ENCODE data around the gene INPP5F.

The INPP5F gene

GRCh38 chr10:119725517-119725827 lies 378 bp upstream of the INPP5F start:
- no peaks in the 10 kb centered on the region for H3K9me3 ChIP-seq (ENCODE audit: control insufficient read depth in 5 of 5, low read length in 5 of 5)
- peaks cover 4 to 28% (median 27%) of the 10 kb centered on the region in 5 donors for H3K4me1 ChIP-seq (ENCODE audit: control insufficient read depth in 5 of 5, insufficient read depth in 5 of 5, low read length in 5 of 5)
- peak overlapping the region; percentile 81 for H3K27ac ChIP-seq (ENCODE audit: low read depth, low read length)
- no peaks in the 10 kb centered on the region for H3K36me3 ChIP-seq (ENCODE audit: control insufficient read depth in 5 of 5, insufficient read depth in 5 of 5, low read length in 5 of 5)
- H3K4me3 ChIP-seq (ENCODE audit: low read depth in 1 of 5, low read length in 5 of 5) = peak overlapping the region; percentile 65 to 84 (median 81)
- peak overlapping the region; percentile 81 to 93 (median 84) for H3K9ac ChIP-seq (ENCODE audit: low read length in 5 of 5)
- no peaks in the 10 kb centered on the region for H3K27me3 ChIP-seq (ENCODE audit: control insufficient read depth in 5 of 5, insufficient read depth in 4 of 5, low read length in 5 of 5)

DNA sequence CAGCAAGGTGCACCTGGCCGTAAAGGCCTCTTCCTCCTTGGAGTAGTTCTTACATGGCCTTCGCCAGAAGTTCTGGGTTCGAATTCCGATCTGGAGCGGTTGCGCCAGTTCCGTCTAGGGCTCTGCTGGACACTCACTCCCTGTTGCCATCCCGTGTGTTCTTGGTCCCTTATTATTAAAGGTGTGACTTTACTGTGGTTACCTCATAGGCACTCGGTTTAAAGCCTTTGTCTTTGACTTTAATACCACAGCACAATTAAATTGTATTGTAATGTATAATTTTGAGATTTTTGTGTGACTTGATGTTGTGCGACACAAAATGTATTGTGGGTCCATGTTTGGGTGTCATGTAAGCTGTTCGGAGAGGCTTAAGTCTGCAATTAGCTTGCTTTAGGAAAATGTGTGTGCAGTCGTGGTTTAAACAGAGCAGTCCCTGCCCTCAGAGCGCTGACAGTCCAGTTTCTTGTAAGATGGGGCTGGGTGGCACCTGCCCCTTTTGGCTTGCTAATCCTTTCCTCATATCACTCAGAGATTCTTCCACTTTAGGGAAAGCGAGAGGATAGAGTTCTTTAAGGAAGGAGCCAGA lies 919 bp downstream of the INPP5F start:
- Histone ChIP-seq H3K4me1 (ENCODE audit: control insufficient read depth in 5 of 5, insufficient read depth in 5 of 5, low read length in 5 of 5) (peaks cover 4 to 28% (median 27%) of the 10 kb centered on the region in 5 donors), H3K9ac (ENCODE audit: low read length in 5 of 5) (peak overlapping the region; percentile 69 to 94 (median 79)), H3K4me3 (ENCODE audit: low read depth in 1 of 5, low read length in 5 of 5) (peak overlapping the region; percentile 64 to 84 (median 78)), H3K9me3 (ENCODE audit: control insufficient read depth in 5 of 5, low read length in 5 of 5) (no peaks in the 10 kb centered on the region), H3K27me3 (ENCODE audit: control insufficient read depth in 5 of 5, insufficient read depth in 4 of 5, low read length in 5 of 5) (no peaks in the 10 kb centered on the region), H3K27ac (ENCODE audit: low read depth, low read length) (peak overlapping the region; percentile 63), H3K36me3 (ENCODE audit: control insufficient read depth in 5 of 5, insufficient read depth in 5 of 5, low read length in 5 of 5) (no peaks in the 10 kb centered on the region)

- no peaks in the 10 kb centered on the region for H3K9me3 ChIP-seq (ENCODE audit: control insufficient read depth in 5 of 5, low read length in 5 of 5)
- peak overlapping the region in 1 of 5 donors; percentile 47 for H3K9ac ChIP-seq (ENCODE audit: low read length in 5 of 5)
- H3K36me3 ChIP-seq (ENCODE audit: control insufficient read depth in 5 of 5, insufficient read depth in 5 of 5, low read length in 5 of 5) = no peaks in the 10 kb centered on the region
- H3K27ac ChIP-seq (ENCODE audit: low read depth, low read length) = peak overlapping the region; percentile 63
- H3K27me3 ChIP-seq (ENCODE audit: control insufficient read depth in 5 of 5, insufficient read depth in 4 of 5, low read length in 5 of 5) = no peaks in the 10 kb centered on the region
- H3K4me1 ChIP-seq (ENCODE audit: control insufficient read depth in 5 of 5, insufficient read depth in 5 of 5, low read length in 5 of 5) = peaks cover 4 to 28% (median 27%) of the 10 kb centered on the region in 5 donors
- no peak overlapping the region for H3K4me3 ChIP-seq (ENCODE audit: low read depth in 1 of 5, low read length in 5 of 5)
These were observed 2.4 kb downstream of the INPP5F start for GRCh38 chr10:119728172-119728800.

DNA sequence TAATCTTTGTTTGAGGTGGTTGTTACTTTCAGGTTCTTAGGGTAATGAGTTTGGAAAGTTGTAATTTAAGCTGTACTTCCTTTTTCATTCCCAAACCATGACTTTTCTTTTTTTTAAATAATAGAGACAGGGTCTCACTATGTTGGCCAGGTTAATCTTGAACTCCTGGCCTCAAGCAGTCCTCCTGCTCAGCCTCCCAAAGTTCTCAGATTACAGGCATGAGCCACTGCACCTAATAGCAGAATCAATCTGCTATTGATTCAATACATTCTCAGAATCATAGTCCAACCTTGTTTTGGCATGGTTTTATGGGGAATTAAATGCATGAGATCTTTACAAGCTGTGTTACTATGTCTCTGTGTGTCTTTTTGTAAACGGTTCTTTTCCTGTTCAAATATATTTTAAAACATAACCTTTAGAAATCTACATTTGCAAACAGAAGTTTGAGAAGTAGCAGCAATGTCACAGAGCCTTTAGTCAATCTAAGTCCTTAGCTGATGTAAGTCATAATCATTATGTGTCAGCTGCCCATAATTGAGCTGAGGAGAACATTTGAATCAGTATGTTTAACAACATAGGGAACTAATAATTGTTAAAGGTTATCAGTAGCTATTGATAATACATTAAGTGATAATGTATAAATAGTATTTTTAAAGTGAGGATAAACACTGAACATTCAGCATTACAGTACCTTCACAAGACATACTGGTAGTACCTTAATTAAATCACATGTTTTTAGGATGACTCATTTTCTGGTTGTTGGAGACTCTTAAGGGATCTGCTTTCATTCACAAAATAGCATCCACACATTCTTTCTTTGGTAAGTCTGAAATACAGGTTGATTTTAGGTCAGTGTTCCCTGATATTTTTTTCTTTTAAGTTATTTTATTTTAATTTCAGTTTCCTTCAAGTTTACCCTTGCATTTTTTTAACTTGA lies 8.8 kb downstream of the INPP5F start:
- Histone ChIP-seq H3K9ac (ENCODE audit: low read length in 5 of 5) (no peak overlapping the region), H3K4me3 (ENCODE audit: low read depth in 1 of 5, low read length in 5 of 5) (no peak overlapping the region), H3K4me1 (ENCODE audit: control insufficient read depth in 5 of 5, insufficient read depth in 5 of 5, low read length in 5 of 5) (peaks cover 0 to 11% (median 7%) of the 10 kb centered on the region in 5 donors)

DNA sequence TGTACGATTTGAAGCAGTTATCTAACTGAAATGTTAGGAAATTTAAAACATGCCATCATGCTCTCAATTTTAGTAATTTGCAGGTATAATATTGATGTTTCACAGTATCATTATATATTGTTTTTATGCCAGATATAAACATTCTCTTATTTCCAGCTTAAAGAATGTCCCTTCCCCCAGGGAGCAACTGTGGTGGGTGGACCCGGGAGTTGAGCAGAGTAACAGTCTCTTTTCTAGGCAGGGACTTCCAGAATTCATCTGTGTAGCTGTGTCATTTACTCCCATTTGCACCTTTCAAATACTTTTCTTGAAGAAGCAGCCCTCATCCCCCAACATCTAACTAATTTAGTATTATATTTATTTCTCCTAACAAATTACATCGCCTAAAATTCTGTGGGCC lies 9.6 kb downstream of the INPP5F start:
- no peak overlapping the region for H3K9ac ChIP-seq (ENCODE audit: low read length in 5 of 5)
- H3K27me3 ChIP-seq (ENCODE audit: control insufficient read depth in 5 of 5, insufficient read depth in 4 of 5, low read length in 5 of 5) = no peaks in the 10 kb centered on the region
- no peaks in the 10 kb centered on the region for H3K36me3 ChIP-seq (ENCODE audit: control insufficient read depth in 5 of 5, insufficient read depth in 5 of 5, low read length in 5 of 5)
- H3K4me3 ChIP-seq (ENCODE audit: low read depth in 1 of 5, low read length in 5 of 5) = no peak overlapping the region
- H3K27ac ChIP-seq (ENCODE audit: low read depth, low read length) = no peak overlapping the region
- peaks cover 0 to 11% (median 7%) of the 10 kb centered on the region in 5 donors for H3K4me1 ChIP-seq (ENCODE audit: control insufficient read depth in 5 of 5, insufficient read depth in 5 of 5, low read length in 5 of 5)
- no peaks in the 10 kb centered on the region for H3K9me3 ChIP-seq (ENCODE audit: control insufficient read depth in 5 of 5, low read length in 5 of 5)

More for the DNA sequence above, 8.8 kb downstream of the INPP5F start:
- H3K27me3 ChIP-seq (ENCODE audit: control insufficient read depth in 5 of 5, insufficient read depth in 4 of 5, low read length in 5 of 5) = no peaks in the 10 kb centered on the region
- H3K27ac ChIP-seq (ENCODE audit: low read depth, low read length) = no peak overlapping the region
- H3K9me3 ChIP-seq (ENCODE audit: control insufficient read depth in 5 of 5, low read length in 5 of 5) = no peaks in the 10 kb centered on the region
- no peaks in the 10 kb centered on the region for H3K36me3 ChIP-seq (ENCODE audit: control insufficient read depth in 5 of 5, insufficient read depth in 5 of 5, low read length in 5 of 5)

GRCh38 chr10:119736220-119736619 lies 10.4 kb downstream of the INPP5F start:
- H3K9ac ChIP-seq (ENCODE audit: low read length in 5 of 5) = no peak overlapping the region
- H3K27me3 ChIP-seq (ENCODE audit: control insufficient read depth in 5 of 5, insufficient read depth in 4 of 5, low read length in 5 of 5) = no peaks in the 10 kb centered on the region
- H3K4me1 ChIP-seq (ENCODE audit: control insufficient read depth in 5 of 5, insufficient read depth in 5 of 5, low read length in 5 of 5) = peaks cover 0 to 11% (median 7%) of the 10 kb centered on the region in 5 donors
- no peak overlapping the region for H3K27ac ChIP-seq (ENCODE audit: low read depth, low read length)
- no peaks in the 10 kb centered on the region for H3K9me3 ChIP-seq (ENCODE audit: control insufficient read depth in 5 of 5, low read length in 5 of 5)
- no peaks in the 10 kb centered on the region for H3K36me3 ChIP-seq (ENCODE audit: control insufficient read depth in 5 of 5, insufficient read depth in 5 of 5, low read length in 5 of 5)
- H3K4me3 ChIP-seq (ENCODE audit: low read depth in 1 of 5, low read length in 5 of 5) = no peak overlapping the region

DNA sequence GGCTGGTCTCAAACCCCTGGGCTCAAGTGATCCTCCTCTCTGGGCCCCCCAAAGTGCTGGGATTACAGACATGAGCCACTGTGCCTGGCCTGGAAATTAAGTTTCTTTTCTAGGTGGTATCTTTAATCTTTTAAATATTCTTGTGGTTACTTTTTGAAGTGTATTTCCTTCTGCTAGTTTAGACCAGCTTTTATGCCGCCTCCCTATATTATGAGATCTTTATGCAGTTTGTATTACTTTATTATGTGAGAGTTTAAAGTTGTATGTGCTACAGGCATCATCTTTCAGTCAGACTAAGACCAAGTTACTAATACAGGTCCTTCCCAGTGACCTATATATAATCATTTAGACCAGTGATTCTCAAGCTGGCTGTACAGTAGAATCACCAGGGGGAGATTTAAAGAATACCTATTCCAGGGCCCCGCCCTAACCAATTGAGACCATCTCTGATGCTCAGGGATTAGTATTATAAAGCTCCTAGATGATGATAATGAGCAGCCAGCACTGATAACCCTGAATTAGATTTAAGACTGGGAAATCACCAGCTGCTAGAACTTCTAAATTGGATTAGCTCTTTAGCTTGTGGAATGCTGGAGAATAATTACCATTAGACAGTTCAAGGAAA lies 11.3 kb downstream of the INPP5F start:
- no peaks in the 10 kb centered on the region for H3K36me3 ChIP-seq (ENCODE audit: control insufficient read depth in 5 of 5, insufficient read depth in 5 of 5, low read length in 5 of 5)
- H3K27me3 ChIP-seq (ENCODE audit: control insufficient read depth in 5 of 5, insufficient read depth in 4 of 5, low read length in 5 of 5) = no peaks in the 10 kb centered on the region
- H3K9me3 ChIP-seq (ENCODE audit: control insufficient read depth in 5 of 5, low read length in 5 of 5) = no peaks in the 10 kb centered on the region
- H3K27ac ChIP-seq (ENCODE audit: low read depth, low read length) = no peak overlapping the region
- H3K9ac ChIP-seq (ENCODE audit: low read length in 5 of 5) = no peak overlapping the region
- H3K4me3 ChIP-seq (ENCODE audit: low read depth in 1 of 5, low read length in 5 of 5) = no peak overlapping the region
- H3K4me1 ChIP-seq (ENCODE audit: control insufficient read depth in 5 of 5, insufficient read depth in 5 of 5, low read length in 5 of 5) = peaks cover 0 to 11% (median 7%) of the 10 kb centered on the region in 5 donors

GRCh38 chr10:119737823-119738222 lies 12.0 kb downstream of the INPP5F start:
- no peak overlapping the region for H3K4me3 ChIP-seq (ENCODE audit: low read depth in 1 of 5, low read length in 5 of 5)
- H3K27ac ChIP-seq (ENCODE audit: low read depth, low read length) = no peak overlapping the region
- H3K9ac ChIP-seq (ENCODE audit: low read length in 5 of 5) = no peak overlapping the region
- peaks cover 0 to 12% (median 10%) of the 10 kb centered on the region in 5 donors for H3K4me1 ChIP-seq (ENCODE audit: control insufficient read depth in 5 of 5, insufficient read depth in 5 of 5, low read length in 5 of 5)
- H3K27me3 ChIP-seq (ENCODE audit: control insufficient read depth in 5 of 5, insufficient read depth in 4 of 5, low read length in 5 of 5) = no peaks in the 10 kb centered on the region
- no peaks in the 10 kb centered on the region for H3K9me3 ChIP-seq (ENCODE audit: control insufficient read depth in 5 of 5, low read length in 5 of 5)
- H3K36me3 ChIP-seq (ENCODE audit: control insufficient read depth in 5 of 5, insufficient read depth in 5 of 5, low read length in 5 of 5) = no peaks in the 10 kb centered on the region

DNA sequence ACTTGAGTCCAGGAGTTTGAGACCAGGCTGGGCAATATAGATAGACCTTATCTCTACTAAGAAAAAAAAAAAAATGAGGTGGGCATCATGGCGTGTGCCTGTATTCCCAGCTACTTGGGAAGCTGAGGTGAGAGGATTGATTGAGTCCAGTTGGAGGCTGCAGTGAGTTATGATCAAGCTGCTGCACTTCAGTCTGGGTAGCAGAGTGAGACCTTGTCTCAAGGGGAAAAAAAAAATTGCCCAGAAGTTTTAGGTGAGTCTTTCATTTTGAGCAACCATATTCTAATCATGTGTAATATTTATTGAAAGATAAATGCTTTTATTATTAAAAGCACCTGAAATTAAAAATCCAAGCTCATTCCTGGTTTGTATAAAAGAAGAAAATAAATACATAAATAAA lies 13.1 kb downstream of the INPP5F start:
- Histone ChIP-seq H3K27me3 (ENCODE audit: control insufficient read depth in 5 of 5, insufficient read depth in 4 of 5, low read length in 5 of 5) (no peaks in the 10 kb centered on the region), H3K4me3 (ENCODE audit: low read depth in 1 of 5, low read length in 5 of 5) (no peak overlapping the region), H3K27ac (ENCODE audit: low read depth, low read length) (no peak overlapping the region), H3K9ac (ENCODE audit: low read length in 5 of 5) (no peak overlapping the region), H3K4me1 (ENCODE audit: control insufficient read depth in 5 of 5, insufficient read depth in 5 of 5, low read length in 5 of 5) (peaks cover 3 to 18% (median 16%) of the 10 kb centered on the region in 5 donors), H3K9me3 (ENCODE audit: control insufficient read depth in 5 of 5, low read length in 5 of 5) (no peaks in the 10 kb centered on the region), H3K36me3 (ENCODE audit: control insufficient read depth in 5 of 5, insufficient read depth in 5 of 5, low read length in 5 of 5) (no peaks in the 10 kb centered on the region)

All from subcutaneous abdominal adipose tissue (tissue), 5 donors.